Esophagus muscularis mucosa (tissue), 3 donors: ENCODE measurements around the gene ARRDC4.

Experiments
- CTCF ChIP-seq, 3 experiments: fragments of 200-600 bp in 2 of 3; fragments of 450-650 bp in 1 of 3; sonication (generic) in 2 of 3; IDR thresholded peaks; one replicate each; pipeline ENCODE4 v1.5.1; 2017 to 2019; ENCODE audit warnings: antibody characterized with exemption in 3 of 3, mild to moderate bottlenecking in 2 of 3, moderate library complexity in 1 of 3
- POLR2A ChIP-seq: fragments of 450-650 bp; IDR thresholded peaks from one replicate; pipeline ENCODE4 v1.6.1; 2017; ENCODE audit warnings: antibody characterized with exemption, moderate library complexity, mild to moderate bottlenecking, low read depth

- TF ChIP-seq CTCF (IDR thresholded peaks at IDR 0.05), result no peak
- no peak for TF ChIP-seq POLR2A
Measured at GRCh38 chr15:97966924-97967620, 6.6 kb downstream of the ARRDC4 start.
